Measurements from ENCODE around the gene DSC2.

DNA sequence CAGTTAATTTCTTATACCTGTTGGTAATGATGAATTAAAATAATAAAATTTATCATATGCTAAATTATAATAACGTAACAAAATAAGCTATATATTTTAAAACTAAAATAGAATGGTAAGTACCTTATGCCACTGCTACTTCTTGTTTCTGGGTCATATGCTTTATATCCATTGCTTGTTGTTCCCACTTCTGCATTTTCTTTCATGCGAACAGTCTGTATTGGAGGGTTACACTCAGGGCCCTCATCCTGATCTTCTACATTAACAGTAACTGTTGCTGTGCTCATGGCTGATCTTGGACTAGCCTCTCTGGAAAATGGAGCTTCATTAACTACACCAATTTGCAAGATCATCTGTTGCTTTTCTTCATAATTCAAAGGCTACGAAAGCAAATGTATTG lies 22.2 kb downstream of the DSC2 start:
- no peak for TF ChIP-seq CTCF (conservative IDR thresholded peaks at IDR 0.05; ENCODE audit: low read length)
- no peak for TF ChIP-seq EZH2phosphoT487 (IDR thresholded peaks at IDR 0.05; ENCODE audit: borderline replicate concordance, low read depth, low read length)

Measured in OCI-LY7 (cell line).